MM.1S (cell line): ENCODE data around the gene PITPNM2.

ENCODE experiments used
- CTCF ChIP-seq: fragments of 300-600 bp; sonication (generic); IDR thresholded peaks from 2 replicates; pipeline ENCODE4 v1.5.1; 2016; ENCODE audit warnings: antibody characterized with exemption, low read length, mixed read lengths
- EZH2 ChIP-seq: fragments of 300-600 bp; sonication (generic); optimal IDR thresholded peaks from 2 replicates; pipeline ENCODE3; 2017; ENCODE audit warnings: low read depth, mild to moderate bottlenecking, antibody characterized with exemption, low read length, mixed read lengths
- EZH2phosphoT487 ChIP-seq: fragments of 300-600 bp; sonication (generic); IDR thresholded peaks from 2 replicates; pipeline ENCODE4 v1.6.1; 2018; ENCODE audit warnings: antibody characterized with exemption, low read length

GRCh38 chr12:123143736-123144461, 7.0 kb downstream of the PITPNM2 start:
- no peak for TF ChIP-seq EZH2
- no peak for TF ChIP-seq CTCF
- no peak for TF ChIP-seq EZH2phosphoT487
